Keratinocyte (primary cell): ENCODE data around the gene ATP4A.

Experiments
- CTCF ChIP-seq, 3 experiments: IDR thresholded peaks in 1 of 3; conservative IDR thresholded peaks in 1 of 3; optimal IDR thresholded peaks in 1 of 3; 2 replicates in 2 of 3; 3 replicates in 1 of 3; pipeline versions ENCODE3 to v1.5.1; 2011; ENCODE audit warnings: low read length in 3 of 3, mild to moderate bottlenecking in 3 of 3, moderate library complexity in 2 of 3, control low read depth in 1 of 3, inconsistent platforms in 1 of 3; ENCODE audit not compliant: insufficient read depth in 2 of 3; ENCODE audit errors: extremely low read depth in 1 of 3
- EZH2 ChIP-seq: IDR thresholded peaks from one replicate; pipeline ENCODE4 v1.6.1; 2012; ENCODE audit warnings: inconsistent platforms, mild to moderate bottlenecking, low read length, moderate library complexity

- TF ChIP-seq CTCF (optimal IDR thresholded peaks at IDR 0.05 in 1 of 3, IDR thresholded peaks at IDR 0.05 in 1 of 3, conservative IDR thresholded peaks at IDR 0.05 in 1 of 3; ENCODE audit: extremely low read depth in 1 of 3, insufficient read depth in 2 of 3, low read length in 3 of 3): no peak
- no peak for TF ChIP-seq EZH2
Measured at GRCh38 chr19:35545855-35546381, 17.5 kb downstream of the ATP4A start.
